Endothelial cell of umbilical vein (primary cell): ENCODE results near the gene SHOC2. TPM values are rescaled to one million over a fixed set of nuclear protein-coding genes. Genes with fewer than 3 reads are reported as not detected.

Experiments used
- BruUV-seq: library from RNA; stranded (reverse); fragments of 400-500 nt; replicated peaks from 2 replicates; lab custom pipeline; 2021; lab: Mats Ljungman, UMichigan
- CTCF ChIA-PET: fragments of 300-600, 350-600 bp; sonication (Branson Sonifier 250); formaldehyde crosslinking; loops from one replicate; lab custom pipeline; 2021; ENCODE audit warnings: antibody characterized with exemption, inconsistent platforms; lab: Charles Lee
- POLR2A ChIA-PET: fragments of 300-600, 350-600 bp; sonication (Branson Sonifier 250); formaldehyde crosslinking; loops from one replicate; lab custom pipeline; 2021; ENCODE audit warnings: antibody characterized with exemption, inconsistent platforms; lab: Charles Lee
- DNase-seq: peaks from one replicate; pipeline ENCODE4 v3.0.0-alpha.2; 2011; ENCODE audit warnings: low read depth, low spot score
- FAIRE-seq: peaks from 2 replicates; lab custom pipeline; 2011; peaks lifted over from hg19 to GRCh38; lab: Jason Lieb, UNC
- H2AFZ ChIP-seq: 2 replicates; pipeline ENCODE4 v1.6.0; 2012; ENCODE audit warnings: low read depth, low read length, control low read depth, inconsistent platforms
- H3K27ac ChIP-seq: 2 replicates; pipeline ENCODE4 v1.5.1; 2011; ENCODE audit warnings: low read depth, mild to moderate bottlenecking, control low read depth, low read length, moderate library complexity; ENCODE audit not compliant: insufficient read depth
- H3K27me3 ChIP-seq, 2 experiments: 2 replicates each; pipeline versions ENCODE4 v1.6.0 to v1.6.1; 2011; ENCODE audit warnings: low read length in 2 of 2, mixed read lengths in 1 of 2; ENCODE audit not compliant: control insufficient read depth in 2 of 2, insufficient read depth in 2 of 2
- H3K36me3 ChIP-seq, 2 experiments: 2 replicates in 1 of 2; 3 replicates in 1 of 2; pipeline ENCODE4 v1.5.1; 2011; ENCODE audit warnings: low read length in 2 of 2, mild to moderate bottlenecking in 1 of 2, moderate library complexity in 1 of 2; ENCODE audit not compliant: control insufficient read depth in 2 of 2, insufficient read depth in 2 of 2; ENCODE audit errors: extremely low read depth in 1 of 2
- H3K4me1 ChIP-seq: 3 replicates; pipeline ENCODE4 v1.5.1; 2011; ENCODE audit warnings: mild to moderate bottlenecking, low read length; ENCODE audit not compliant: control insufficient read depth, insufficient read depth; ENCODE audit errors: extremely low read depth
- H3K4me2 ChIP-seq: 2 replicates; pipeline ENCODE4 v1.6.1; 2011; ENCODE audit warnings: low read length, control low read depth, mixed read lengths; ENCODE audit not compliant: insufficient read depth
- H3K4me3 ChIP-seq, 3 experiments: fragments of 200-600 bp in 1 of 3; sonication (generic), shearing (Covaris generic) in 1 of 3; replicated peaks in 1 of 3; 2 replicates each; pipeline ENCODE4 v1.5.1; 2011 to 2016; ENCODE audit warnings: control low read depth in 3 of 3, low read length in 3 of 3, mild to moderate bottlenecking in 2 of 3, inconsistent platforms in 1 of 3, low read depth in 1 of 3, moderate library complexity in 1 of 3; ENCODE audit not compliant: insufficient read depth in 1 of 3
- H3K79me2 ChIP-seq: 2 replicates; pipeline ENCODE4 v1.6.0; 2012; ENCODE audit warnings: low read length, inconsistent platforms; ENCODE audit not compliant: control insufficient read depth, insufficient read depth
- H3K9ac ChIP-seq: replicated peaks from 2 replicates; pipeline ENCODE3; 2011; ENCODE audit warnings: low read length, control low read depth; ENCODE audit not compliant: insufficient read depth; ENCODE audit errors: extremely low read depth
- H3K9me1 ChIP-seq: replicated peaks from 3 replicates; pipeline ENCODE4 v1.6.0; 2011; ENCODE audit warnings: mild to moderate bottlenecking, low read length; ENCODE audit not compliant: control insufficient read depth, insufficient read depth; ENCODE audit errors: extremely low read depth
- H3K9me3 ChIP-seq: replicated peaks from 2 replicates; pipeline ENCODE4 v1.5.1; 2012; ENCODE audit warnings: low read length, inconsistent platforms; ENCODE audit not compliant: control insufficient read depth, insufficient read depth
- H4K20me1 ChIP-seq: replicated peaks from 2 replicates; pipeline ENCODE3; 2011; ENCODE audit warnings: mild to moderate bottlenecking, low read length; ENCODE audit not compliant: control insufficient read depth, insufficient read depth; ENCODE audit errors: extremely low read depth
- EZH2 ChIP-seq: IDR thresholded peaks from 2 replicates; pipeline ENCODE4 v1.6.1; 2012; ENCODE audit warnings: borderline replicate concordance, low read depth, mild to moderate bottlenecking, moderate library complexity, low read length, inconsistent platforms; ENCODE audit not compliant: severe bottlenecking
- FOS ChIP-seq: IDR thresholded peaks from 2 replicates; pipeline ENCODE4 v1.6.1; 2011; ENCODE audit warnings: mild to moderate bottlenecking, low read length, moderate library complexity, borderline replicate concordance; ENCODE audit not compliant: insufficient read depth
- GATA2 ChIP-seq: IDR thresholded peaks from 2 replicates; pipeline ENCODE4 v1.7.0; 2011; ENCODE audit warnings: low read depth, mild to moderate bottlenecking, moderate library complexity, mixed read lengths, low read length; ENCODE audit not compliant: insufficient read length, insufficient read depth
- JUN ChIP-seq: IDR thresholded peaks from 2 replicates; pipeline ENCODE4 v1.6.1; 2011; ENCODE audit warnings: borderline replicate concordance, low read depth; ENCODE audit not compliant: insufficient read length, insufficient read depth
- MYC ChIP-seq: IDR thresholded peaks from one replicate; pipeline ENCODE4 v1.6.1; 2011; ENCODE audit warnings: mild to moderate bottlenecking, low read depth, low read length
- POLR2A ChIP-seq: IDR thresholded peaks from 2 replicates; pipeline ENCODE4 v1.6.1; 2012; ENCODE audit warnings: low read depth, mild to moderate bottlenecking, control low read depth, low read length
- POLR2AphosphoS5 ChIP-seq: IDR thresholded peaks from 2 replicates; pipeline ENCODE4 v1.6.1; 2012; ENCODE audit warnings: low read depth, mild to moderate bottlenecking, control low read depth, low read length, moderate library complexity; ENCODE audit not compliant: insufficient read depth
- dilution Hi-C: fragments of 300-500 bp; cut with MboI; formaldehyde crosslinking; loops from one replicate; pipeline ENCODE4 v1.15.0; 2019; ENCODE audit warnings: low sequenced_read_pairs; ENCODE audit not compliant: extremely low pct_ligation_motif_present
- intact Hi-C: fragments of 100-400 bp; cut with micrococcal nuclease; formaldehyde crosslinking; loops from one replicate; pipeline ENCODE4 v1.10.0; 2022
- polyA plus RNA-seq, 4 experiments: library from polyadenylated mRNA; depleted of rRNA in 3 of 4; stranded (reverse) in 3 of 4; unstranded in 1 of 4; fragments of >200 nt; gene quantifications; 2 replicates each; pipeline versions ENCODE4 v1.2.1 to v1.2.3, GENCODE V29; 2011 to 2012; ENCODE audit warnings: missing spikeins in 1 of 4
- total RNA-seq: library from RNA; stranded (reverse); gene quantifications from 2 replicates; pipeline ENCODE4 v1.2.3, GENCODE V29; 2021
- TF ChIP-seq, protein P1 (sequence below): IDR thresholded peaks from 2 replicates; pipeline ENCODE4 v1.6.1; 2011; ENCODE audit not compliant: insufficient read depth, insufficient read length
- TF ChIP-seq, protein P2 (sequence below), 2 donors: IDR thresholded peaks; 1 replicate in 1 of 2; 2 replicates in 1 of 2; pipeline ENCODE4 v1.5.1; 2011; ENCODE audit warnings: low read length in 2 of 2, mild to moderate bottlenecking in 2 of 2, moderate library complexity in 2 of 2, control low read depth in 1 of 2, inconsistent platforms in 1 of 2, low read depth in 1 of 2; ENCODE audit not compliant: insufficient read depth in 1 of 2; ENCODE audit errors: extremely low read depth in 1 of 2

Gene SHOC2
- total and polyA plus RNA-seq, 2 donors (not counting 3 experiments of a cell fraction or from before 2014, with no cell fraction given): 13.0 to 37.1 TPM

DNA sequence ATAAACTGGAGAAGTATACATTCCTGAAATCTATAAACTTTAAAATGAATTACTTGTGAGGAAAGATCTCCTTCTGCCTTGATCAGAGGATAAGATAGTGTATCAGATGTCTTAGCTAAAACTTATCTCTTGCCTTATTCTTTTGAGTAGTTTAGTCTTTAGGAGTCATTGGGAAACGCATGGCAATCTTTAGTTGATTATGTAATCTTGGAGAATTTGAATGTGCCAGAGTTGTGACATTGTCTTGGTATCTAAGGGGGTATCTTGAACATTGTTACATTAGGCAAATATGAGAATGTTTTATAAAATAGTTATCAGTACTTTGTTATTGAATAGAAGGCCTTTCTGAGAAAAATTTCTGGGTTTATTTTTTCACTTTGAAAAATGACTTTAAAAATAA is 95.8 kb downstream of the SHOC2 start:
- Histone ChIP-seq H3K4me2 (no peak overlapping the region), H3K4me3 (no peak overlapping the region), H3K36me3 (peaks cover 0 to 5% of the 10 kb centered on the region in 2 experiments), H3K79me2 (no peaks in the 10 kb centered on the region), H3K9me1 (no peaks in the 10 kb centered on the region), H3K9ac (no peak overlapping the region), H2AFZ (no peak overlapping the region), H3K27ac (no peak overlapping the region), H3K9me3 (no peaks in the 10 kb centered on the region), H4K20me1 (no peaks in the 10 kb centered on the region), H3K4me1 (no peaks in the 10 kb centered on the region), H3K27me3 (no peaks in the 10 kb centered on the region)
- ChIA-PET CTCF (no interaction called here), POLR2A (no interaction called here)
- dilution Hi-C loops: no loop called here
- BruUV-seq: no TSS peak
- TF ChIP-seq, protein P1, sequence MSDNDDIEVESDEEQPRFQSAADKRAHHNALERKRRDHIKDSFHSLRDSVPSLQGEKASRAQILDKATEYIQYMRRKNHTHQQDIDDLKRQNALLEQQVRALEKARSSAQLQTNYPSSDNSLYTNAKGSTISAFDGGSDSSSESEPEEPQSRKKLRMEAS: no peak
- TF ChIP-seq POLR2A (no peak), FOS (no peak), JUN (no peak), POLR2AphosphoS5 (no peak), EZH2 (no peak), GATA2 (no peak), MYC (no peak)
- TF ChIP-seq, protein P2, sequence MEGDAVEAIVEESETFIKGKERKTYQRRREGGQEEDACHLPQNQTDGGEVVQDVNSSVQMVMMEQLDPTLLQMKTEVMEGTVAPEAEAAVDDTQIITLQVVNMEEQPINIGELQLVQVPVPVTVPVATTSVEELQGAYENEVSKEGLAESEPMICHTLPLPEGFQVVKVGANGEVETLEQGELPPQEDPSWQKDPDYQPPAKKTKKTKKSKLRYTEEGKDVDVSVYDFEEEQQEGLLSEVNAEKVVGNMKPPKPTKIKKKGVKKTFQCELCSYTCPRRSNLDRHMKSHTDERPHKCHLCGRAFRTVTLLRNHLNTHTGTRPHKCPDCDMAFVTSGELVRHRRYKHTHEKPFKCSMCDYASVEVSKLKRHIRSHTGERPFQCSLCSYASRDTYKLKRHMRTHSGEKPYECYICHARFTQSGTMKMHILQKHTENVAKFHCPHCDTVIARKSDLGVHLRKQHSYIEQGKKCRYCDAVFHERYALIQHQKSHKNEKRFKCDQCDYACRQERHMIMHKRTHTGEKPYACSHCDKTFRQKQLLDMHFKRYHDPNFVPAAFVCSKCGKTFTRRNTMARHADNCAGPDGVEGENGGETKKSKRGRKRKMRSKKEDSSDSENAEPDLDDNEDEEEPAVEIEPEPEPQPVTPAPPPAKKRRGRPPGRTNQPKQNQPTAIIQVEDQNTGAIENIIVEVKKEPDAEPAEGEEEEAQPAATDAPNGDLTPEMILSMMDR (IDR thresholded peaks at IDR 0.05; ENCODE audit: extremely low read depth in 1 of 2, insufficient read depth in 1 of 2, low read depth in 1 of 2, low read length in 2 of 2): no peak
- intact Hi-C loops: no loop called here
- DNase-seq (no peak), FAIRE-seq (no peak)
